ENCODE results near the gene EXOSC2.

GRCh38 chr9:130739081-130739480 lies 45.5 kb downstream of the EXOSC2 start:
- no peak for TF ChIP-seq ZNF780A (CRISPR knock-in tag; IDR thresholded peaks at IDR 0.05)
- TF ChIP-seq EZH2 (conservative IDR thresholded peaks at IDR 0.05; ENCODE audit: low read depth, low read length): no peak
- no peak for TF ChIP-seq HNRNPUL1 (IDR thresholded peaks at IDR 0.05; ENCODE audit: low read depth, low read length)
- TF ChIP-seq AFF4 (CRISPR knock-in tag; IDR thresholded peaks at IDR 0.05): no peak
- no peak for TF ChIP-seq ETV5 (CRISPR knock-in tag; IDR thresholded peaks at IDR 0.05; ENCODE audit: borderline replicate concordance)
- TF ChIP-seq ATF5 (CRISPR knock-in tag; IDR thresholded peaks at IDR 0.05; ENCODE audit: low read depth): no peak
